DLD1 (cell line): Measurements from ENCODE around the gene STAT5B.

Source experiments
- in situ Hi-C: cut with HindIII; loops from 2 replicates; pipeline ENCODE4 v1.10.0; 2017; ENCODE audit warnings: low sequenced_read_pairs

STAT5B gene

DNA sequence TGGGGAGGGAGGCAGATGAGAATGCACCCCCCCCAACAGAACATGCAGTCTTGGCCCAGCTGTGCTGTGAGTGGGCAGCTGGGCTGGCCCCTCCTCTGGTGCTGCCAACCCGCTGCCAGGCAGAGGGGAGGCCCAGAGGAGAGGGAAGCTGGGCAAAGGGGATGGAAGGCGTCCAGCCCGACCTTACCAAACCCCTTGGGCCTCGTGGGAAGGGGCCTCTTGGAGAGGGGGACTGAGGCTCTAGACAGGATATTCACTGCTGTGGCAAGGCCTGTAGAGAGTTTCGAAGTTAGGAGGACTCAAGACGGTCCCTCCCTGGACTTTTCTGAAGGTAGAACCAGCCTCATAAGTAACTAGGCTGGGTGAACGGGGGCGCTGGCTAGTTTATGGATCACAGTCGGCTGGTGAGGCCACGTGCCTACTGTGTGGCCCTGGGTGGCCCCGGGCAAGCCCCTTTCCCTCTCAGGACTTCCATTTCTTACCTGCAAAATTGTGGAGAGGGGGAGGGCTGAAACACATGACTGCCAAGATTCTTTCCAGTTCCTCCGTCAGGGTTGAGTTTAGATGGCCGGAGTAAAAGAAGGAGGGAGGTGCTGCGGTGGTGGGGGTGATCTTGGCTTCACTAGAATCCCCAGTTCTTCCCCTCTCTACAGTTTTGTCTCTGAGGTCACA is 11.2 kb upstream of the STAT5B start:
- in situ Hi-C loops = no loop called here

DNA sequence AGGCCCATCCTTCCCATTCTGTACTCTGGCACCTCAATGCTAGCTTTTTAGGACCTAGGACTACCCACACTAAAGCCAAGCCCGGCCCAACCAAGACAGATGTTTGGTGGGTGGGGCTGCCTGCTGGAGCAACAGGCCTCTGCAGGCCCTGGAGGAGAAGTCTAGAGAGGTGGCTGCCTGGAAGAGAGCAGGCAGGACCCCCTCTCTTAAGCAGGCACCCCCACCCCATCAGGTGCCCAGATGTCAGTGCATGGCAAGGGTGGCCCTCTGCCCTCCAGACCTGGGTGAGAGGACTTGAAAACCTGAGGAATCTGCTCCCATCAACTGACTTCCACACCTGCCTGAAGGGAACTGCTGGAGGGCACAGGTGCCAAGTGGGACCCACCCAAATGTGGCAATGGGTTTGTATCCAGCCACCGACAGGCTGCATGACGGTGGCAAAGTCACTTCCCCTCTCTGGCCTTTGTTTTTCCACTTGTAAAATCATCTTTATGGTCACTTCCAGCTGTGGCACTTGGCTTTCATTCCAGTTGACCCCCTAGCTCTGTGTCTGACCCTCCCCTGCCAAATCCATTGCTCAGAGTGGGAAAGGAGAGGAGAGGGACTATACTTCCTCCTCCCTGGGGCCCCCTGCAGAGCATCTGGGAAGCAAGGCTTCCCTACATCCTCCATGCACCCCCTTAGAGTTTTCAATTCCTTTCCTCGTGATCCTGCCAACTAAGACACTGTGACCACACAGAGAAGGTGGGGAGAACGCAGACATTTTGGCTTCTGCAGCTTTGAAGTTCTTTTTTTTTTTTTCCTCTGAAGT is 10.4 kb upstream of the STAT5B start:
- in situ Hi-C loops = no loop called here

DNA sequence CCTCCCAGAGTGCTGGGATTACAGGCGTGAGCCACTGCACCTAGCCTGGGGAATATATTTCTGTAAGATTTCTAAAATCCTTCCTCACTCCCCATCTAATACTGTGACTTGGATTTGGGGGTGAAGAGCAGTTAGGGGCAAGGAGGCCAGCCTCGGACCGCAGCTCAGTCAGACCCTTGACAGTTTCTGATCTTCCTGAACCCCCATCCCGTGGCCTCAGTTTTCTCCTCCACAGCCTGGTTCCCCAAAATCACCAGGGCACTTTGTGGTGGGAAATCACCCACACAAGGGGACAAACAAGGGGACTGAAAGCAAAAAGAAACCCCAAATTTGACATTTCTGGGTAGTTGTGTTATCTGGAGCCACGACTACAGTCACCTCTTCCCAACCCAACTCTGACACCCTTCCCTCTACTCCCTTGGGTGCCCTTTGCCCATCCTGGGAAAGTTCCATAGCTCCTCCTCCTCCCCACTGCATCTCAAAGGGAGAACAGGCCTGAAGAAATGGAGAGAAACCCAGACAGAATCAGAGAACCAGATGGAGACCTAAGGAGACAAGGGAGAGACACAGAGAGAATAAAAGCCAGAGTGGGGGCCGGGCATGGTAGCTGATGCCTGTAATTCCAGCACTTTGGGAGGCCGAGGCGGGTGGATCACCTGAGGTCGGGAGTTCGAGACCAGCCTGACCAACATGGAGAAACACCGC is 9.3 kb upstream of the STAT5B start:
- in situ Hi-C loops = no loop called here

- in situ Hi-C loops = no loop called here
Observed at GRCh38 chr17:42284566-42284965, 8.4 kb upstream of the STAT5B start.

GRCh38 chr17:42284024-42284369 is 7.8 kb upstream of the STAT5B start:
- in situ Hi-C loops = no loop called here

- in situ Hi-C loops = no loop called here
Observed at GRCh38 chr17:42283241-42284023, 7.2 kb upstream of the STAT5B start.

- in situ Hi-C loops = no loop called here
Observed at GRCh38 chr17:42282478-42283080, 6.4 kb upstream of the STAT5B start.

GRCh38 chr17:42281571-42282096 is 5.4 kb upstream of the STAT5B start:
- in situ Hi-C loops = no loop called here

GRCh38 chr17:42279776-42280630 is 3.8 kb upstream of the STAT5B start:
- in situ Hi-C loops = no loop called here

GRCh38 chr17:42277342-42277712 is 1.1 kb upstream of the STAT5B start:
- in situ Hi-C loops = no loop called here

DNA sequence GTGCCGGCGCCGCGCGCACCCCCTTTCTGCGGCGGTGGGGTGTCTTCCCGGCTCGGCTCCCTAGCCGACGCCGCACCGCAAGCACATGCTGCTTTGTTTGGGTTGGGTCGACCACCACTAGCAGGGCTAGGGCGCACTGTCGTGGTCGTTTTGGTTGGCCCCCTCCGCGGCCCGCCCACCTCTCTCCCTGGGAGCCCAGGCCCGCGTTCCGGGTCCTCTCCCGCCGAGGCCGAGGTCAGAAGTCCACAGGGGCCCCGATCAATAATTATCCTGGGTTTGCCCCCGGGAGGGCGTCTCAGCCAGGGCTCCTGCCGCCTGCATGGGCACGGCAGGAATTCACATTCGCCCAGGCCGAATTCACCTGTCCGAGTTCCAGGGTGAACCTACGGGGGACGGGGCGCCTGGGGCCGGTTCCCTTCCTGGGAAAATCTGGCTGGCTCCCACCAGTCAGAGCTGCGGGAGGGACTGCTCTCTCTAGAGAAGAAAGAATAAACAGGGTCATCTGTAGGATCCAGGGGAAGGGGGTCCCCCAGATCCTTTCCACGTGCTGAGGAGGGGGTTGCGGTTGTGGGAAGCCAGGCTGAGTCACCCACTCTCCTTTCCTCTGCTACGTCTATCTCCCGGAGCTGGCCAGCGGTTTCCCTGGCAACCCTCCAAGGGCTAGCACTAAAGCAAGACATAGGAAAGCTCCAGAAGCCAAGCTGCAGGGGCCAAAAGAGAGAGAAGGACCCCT is 584 bp upstream of the STAT5B start:
- in situ Hi-C loops = no loop called here

GRCh38 chr17:42275527-42276358 is 448 bp downstream of the STAT5B start:
- in situ Hi-C loops = no loop called here

DNA sequence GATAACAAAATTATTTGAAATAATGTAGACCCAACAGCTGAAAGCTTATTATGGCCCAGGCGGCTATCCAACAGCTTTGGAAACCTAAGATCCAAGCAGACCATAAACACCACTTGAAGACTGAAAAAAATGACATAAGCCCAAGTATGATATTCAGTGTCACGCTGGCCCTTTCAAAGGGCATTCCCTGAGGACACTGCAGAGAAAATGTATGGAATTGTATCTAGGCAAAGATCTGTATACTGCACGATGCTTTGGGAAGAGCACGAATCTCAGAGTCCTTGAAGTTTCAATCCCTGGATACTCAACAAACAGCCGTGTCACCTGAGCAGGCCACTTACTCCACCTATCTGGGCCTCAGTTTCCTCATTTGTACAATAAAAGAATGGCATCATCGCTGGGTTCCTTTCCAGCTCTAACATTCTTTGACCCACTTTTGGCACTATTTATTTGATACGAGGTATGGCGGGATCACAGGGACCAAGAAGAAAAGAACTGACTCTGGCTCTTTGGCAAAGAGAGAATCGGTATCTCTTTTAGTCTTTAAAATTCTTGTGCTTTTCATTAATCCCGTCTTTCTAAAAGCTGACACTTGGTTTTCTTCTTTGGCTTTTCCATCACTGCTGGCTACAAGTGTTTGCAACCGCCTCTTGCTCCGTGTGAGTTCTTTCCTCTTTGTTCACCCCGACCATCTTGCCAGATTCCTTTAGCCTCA is 1.2 kb downstream of the STAT5B start:
- in situ Hi-C loops = no loop called here

DNA sequence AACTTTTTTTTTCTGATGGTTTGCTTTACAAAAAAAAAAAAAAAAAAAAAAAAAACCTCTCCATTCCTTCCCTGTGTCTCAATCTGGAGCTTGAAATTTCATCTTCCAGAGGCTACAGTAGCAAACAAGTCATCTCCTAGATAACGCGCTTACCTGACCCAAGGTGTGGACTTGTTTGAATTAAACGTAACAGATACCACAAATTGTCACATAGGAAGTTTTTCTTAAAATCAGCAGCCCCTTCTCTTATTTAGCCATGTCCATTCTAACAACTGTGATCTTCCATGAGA is 2.0 kb downstream of the STAT5B start:
- in situ Hi-C loops = no loop called here

GRCh38 chr17:42273474-42274252 is 2.5 kb downstream of the STAT5B start:
- in situ Hi-C loops = no loop called here

DNA sequence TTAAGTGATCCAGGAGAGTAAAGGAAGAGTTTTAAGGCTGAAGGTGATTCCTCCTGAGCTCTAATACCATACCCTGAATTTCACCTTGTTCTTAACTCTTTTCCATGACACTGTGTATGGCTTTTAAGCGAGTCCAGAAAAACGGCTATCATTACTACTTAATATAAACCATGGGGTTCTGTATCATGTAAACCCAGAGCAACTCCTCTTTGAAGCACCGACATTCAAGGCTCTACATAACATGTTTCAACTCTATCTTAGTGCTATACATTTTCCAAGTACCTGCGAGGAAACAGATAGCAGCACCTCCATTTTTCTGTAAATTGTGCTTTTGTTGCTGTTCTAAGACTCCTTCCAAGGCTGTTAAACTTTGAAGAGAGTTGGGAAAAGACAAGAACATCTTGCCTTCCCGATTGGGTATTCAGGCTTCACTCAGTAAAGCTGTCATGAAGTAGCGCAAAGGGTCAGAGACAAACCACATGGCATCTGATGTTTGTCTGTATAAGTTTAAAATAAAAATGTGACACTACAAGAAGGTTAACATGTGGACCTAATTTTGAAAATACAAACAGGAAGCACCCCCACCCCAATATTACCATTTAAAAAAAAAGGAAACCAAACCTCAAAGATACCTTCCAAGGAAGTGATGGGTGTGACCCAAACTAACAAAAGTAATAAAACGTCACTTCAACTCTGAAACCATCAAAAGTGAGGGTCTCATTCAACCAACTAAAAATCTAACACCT is 3.9 kb downstream of the STAT5B start:
- in situ Hi-C loops = no loop called here

- in situ Hi-C loops = no loop called here
Observed at GRCh38 chr17:42271779-42272035, 4.5 kb downstream of the STAT5B start.
